ENCODE data around the gene CTSG. TPM values are rescaled to one million over a fixed set of nuclear protein-coding genes. Genes with fewer than 3 reads are reported as not detected.

CTSG gene
- total RNA-seq, 1 experiment from 2014 or later = not detected

- Mint-ChIP-seq H3K36me3 (ENCODE audit: insufficient read depth, unreplicated experiment) (no peaks in the 10 kb centered on the region), H3K27ac (ENCODE audit: unreplicated experiment) (no peak overlapping the region), H3K9me3 (ENCODE audit: low read depth, unreplicated experiment) (no peaks in the 10 kb centered on the region), H3K27me3 (ENCODE audit: unreplicated experiment) (peaks cover 38% of the 10 kb centered on the region), H3K4me1 (ENCODE audit: low read depth, unreplicated experiment) (no peaks in the 10 kb centered on the region), H3K4me3 (ENCODE audit: low read depth, unreplicated experiment) (no peak overlapping the region)
- CTCF ChIA-PET = no interaction called here
- no peak for DNase-seq
- no TSS peak for BruUV-seq (replicated peaks)
- intact Hi-C loops (cut with micrococcal nuclease; ENCODE audit: unreplicated experiment) = no loop called here
- TF ChIP-seq CTCF (IDR thresholded peaks at IDR 0.05; ENCODE audit: unreplicated experiment) = no peak
These were observed 2.5 kb upstream of the CTSG start for GRCh38 chr14:24578558-24578957.

DNA sequence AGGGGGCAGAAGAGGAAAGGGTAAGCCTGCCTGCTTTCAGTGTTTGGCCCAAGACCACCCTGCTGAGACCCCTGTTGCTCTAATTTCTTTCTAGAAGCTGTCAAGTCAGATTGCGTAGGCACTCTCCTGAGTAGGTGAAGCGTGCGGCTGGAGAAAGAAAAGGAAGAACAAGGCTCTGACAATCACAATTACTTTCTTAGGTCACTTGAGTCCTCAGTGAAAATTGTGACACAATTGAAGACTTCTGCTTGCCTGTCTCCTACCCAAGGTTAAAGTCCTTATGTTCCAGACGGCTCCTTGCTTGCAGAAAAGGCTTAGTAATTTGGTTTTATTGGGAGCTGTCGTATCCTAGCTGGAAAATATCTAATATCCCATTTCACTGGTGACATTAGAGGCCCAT, 721 bp upstream of the CTSG start:
- H3K4me1 Mint-ChIP-seq (ENCODE audit: low read depth, unreplicated experiment) = no peaks in the 10 kb centered on the region
- no peak for DNase-seq
- intact Hi-C loops (cut with micrococcal nuclease; ENCODE audit: unreplicated experiment) = no loop called here
- CTCF ChIA-PET = no interaction called here
- H3K36me3 Mint-ChIP-seq (ENCODE audit: insufficient read depth, unreplicated experiment) = no peaks in the 10 kb centered on the region
- H3K27me3 Mint-ChIP-seq (ENCODE audit: unreplicated experiment) = peaks cover 49% of the 10 kb centered on the region
- H3K27ac Mint-ChIP-seq (ENCODE audit: unreplicated experiment) = no peak overlapping the region
- BruUV-seq (replicated peaks) = no TSS peak
- H3K9me3 Mint-ChIP-seq (ENCODE audit: low read depth, unreplicated experiment) = no peaks in the 10 kb centered on the region
- no peak for TF ChIP-seq CTCF (IDR thresholded peaks at IDR 0.05; ENCODE audit: unreplicated experiment)
- H3K4me3 Mint-ChIP-seq (ENCODE audit: low read depth, unreplicated experiment) = no peak overlapping the region

DNA sequence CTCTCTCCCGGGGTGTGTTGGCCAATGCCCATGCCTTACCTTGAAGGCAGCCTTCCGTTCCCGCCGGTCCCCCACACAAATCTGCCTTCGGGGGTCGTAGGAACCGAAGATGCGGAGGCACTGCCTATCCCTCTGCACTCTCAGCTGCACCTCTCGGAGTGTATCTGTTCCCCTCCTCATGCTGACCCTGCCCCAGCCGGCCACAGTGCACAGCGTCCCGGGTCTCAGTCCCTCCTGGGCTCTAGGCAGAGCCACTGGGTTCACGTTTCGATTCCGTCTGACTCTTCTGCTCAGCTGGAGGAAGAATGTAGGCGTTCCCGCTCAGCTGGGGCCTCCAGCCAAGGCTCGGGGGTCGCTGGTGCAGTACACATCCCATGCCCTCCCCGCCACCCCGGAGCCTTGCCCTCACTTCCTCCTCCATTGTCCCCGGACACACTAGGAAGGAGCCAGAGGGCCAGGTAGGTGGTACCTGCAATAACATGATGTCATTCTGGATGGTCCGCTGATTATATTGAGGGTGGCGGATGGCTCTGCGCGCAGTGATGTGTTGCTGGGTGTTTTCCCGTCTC, 1.8 kb downstream of the CTSG start:
- no TSS peak for BruUV-seq (replicated peaks)
- no peak for DNase-seq
- TF ChIP-seq CTCF (IDR thresholded peaks at IDR 0.05; ENCODE audit: unreplicated experiment) = no peak
- Mint-ChIP-seq H3K36me3 (ENCODE audit: insufficient read depth, unreplicated experiment) (no peaks in the 10 kb centered on the region), H3K4me1 (ENCODE audit: low read depth, unreplicated experiment) (no peaks in the 10 kb centered on the region), H3K9me3 (ENCODE audit: low read depth, unreplicated experiment) (no peaks in the 10 kb centered on the region), H3K27me3 (ENCODE audit: unreplicated experiment) (peaks cover 73% of the 10 kb centered on the region), H3K27ac (ENCODE audit: unreplicated experiment) (no peak overlapping the region), H3K4me3 (ENCODE audit: low read depth, unreplicated experiment) (no peak overlapping the region)
- CTCF ChIA-PET = no interaction called here
- intact Hi-C loops (cut with micrococcal nuclease; ENCODE audit: unreplicated experiment) = no loop called here

DNA sequence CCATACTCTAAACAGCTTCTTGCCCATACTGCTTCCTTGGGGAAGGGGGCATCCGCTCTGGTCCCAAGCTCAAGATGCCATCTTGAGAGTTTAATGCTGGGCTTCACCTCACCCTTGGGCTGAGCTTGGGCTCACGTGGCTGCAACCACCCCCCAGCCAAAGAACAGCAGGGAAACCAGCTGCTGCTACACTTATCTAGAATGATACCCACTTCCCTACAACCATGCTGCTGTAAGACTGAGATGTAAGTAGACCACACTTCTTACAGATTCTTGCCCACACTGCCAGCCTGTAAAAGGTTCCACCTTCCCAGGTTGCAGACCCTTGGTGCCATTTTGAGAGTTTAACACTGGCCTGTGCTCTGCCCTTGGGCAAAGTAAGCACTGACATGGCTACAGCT, 9.7 kb downstream of the CTSG start:
- intact Hi-C loops (cut with micrococcal nuclease; ENCODE audit: unreplicated experiment) = no loop called here
- H3K4me3 Mint-ChIP-seq (ENCODE audit: low read depth, unreplicated experiment) = no peak overlapping the region
- CTCF ChIA-PET = no interaction called here
- H3K27me3 Mint-ChIP-seq (ENCODE audit: unreplicated experiment) = peaks cover 44% of the 10 kb centered on the region
- no peak for TF ChIP-seq CTCF (IDR thresholded peaks at IDR 0.05; ENCODE audit: unreplicated experiment)
- H3K27ac Mint-ChIP-seq (ENCODE audit: unreplicated experiment) = no peak overlapping the region
- no TSS peak for BruUV-seq (replicated peaks)
- H3K36me3 Mint-ChIP-seq (ENCODE audit: insufficient read depth, unreplicated experiment) = no peaks in the 10 kb centered on the region
- H3K4me1 Mint-ChIP-seq (ENCODE audit: low read depth, unreplicated experiment) = no peaks in the 10 kb centered on the region
- no peak for DNase-seq
- peaks cover 5% of the 10 kb centered on the region for H3K9me3 Mint-ChIP-seq (ENCODE audit: low read depth, unreplicated experiment)
